Middle frontal gyrus (tissue), 1 donor: ENCODE data around the gene EVA1B.

Experiments used
- DNase-seq: peaks from one replicate; pipeline ENCODE4 v3.0.0-alpha.2; 2015; ENCODE audit warnings: low spot score; ENCODE audit errors: extremely low spot score

Gene EVA1B

GRCh38 chr1:36279789-36280296 is 43.6 kb downstream of the EVA1B start:
- no peak for DNase-seq

GRCh38 chr1:36279110-36279788 is 44.2 kb downstream of the EVA1B start:
- no peak for DNase-seq

GRCh38 chr1:36276688-36277087 is 46.8 kb downstream of the EVA1B start:
- DNase-seq: no peak

- no peak for DNase-seq
Observed at GRCh38 chr1:36274201-36274600, 49.2 kb downstream of the EVA1B start.

GRCh38 chr1:36273024-36273423 is 50.4 kb downstream of the EVA1B start:
- DNase-seq: no peak
